HepG2 (cell line): Measurements from ENCODE around the gene DHRS1. TPM values are rescaled to one million over a fixed set of nuclear protein-coding genes. Genes with fewer than 3 reads are reported as not detected.
A peak's percentile ranks its signal among the peaks of the same experiment; 100 is the strongest.

Experiments
- ATAC-seq: fragments of 200-7000 bp; cut with Tn5 transposase; 3 replicates; pipeline ENCODE4 v1.9.1; 2020; ENCODE audit warnings: mild to moderate bottlenecking, moderate library complexity
- BruUV-seq: library from RNA; stranded (reverse); fragments of 400-500 nt; replicated peaks from 2 replicates; lab custom pipeline; 2021; lab: Mats Ljungman, UMichigan
- CTCF ChIA-PET: fragments of 300-600 bp; formaldehyde crosslinking; extraction: SDS; loops from one replicate; lab custom pipeline; 2021; ENCODE audit warnings: low total read pairs, inconsistent platforms, low intra/inter-chr PET ratio; lab: Yijun Ruan, JAX
- POLR2A ChIA-PET: fragments of 350-600 bp; sonication (Branson Sonifier 250); formaldehyde crosslinking; loops from one replicate; lab custom pipeline; 2020; ENCODE audit warnings: antibody characterized with exemption, inconsistent platforms; lab: Yijun Ruan, JAX
- DNase-seq: peaks from one replicate; pipeline ENCODE4 v3.0.0-alpha.2; 2015; ENCODE audit warnings: low spot score
- FAIRE-seq: peaks from 3 replicates; lab custom pipeline; 2011; peaks lifted over from hg19 to GRCh38; lab: Jason Lieb, UNC
- H2AFZ ChIP-seq: one replicate; pipeline ENCODE4 v1.6.1; 2011; ENCODE audit warnings: low read length, inconsistent platforms
- H3K27ac ChIP-seq: fragments of 300-600 bp; 3 replicates; pipeline ENCODE4 v1.8.0; 2011; ENCODE audit warnings: mixed run types, mild to moderate bottlenecking, mixed read lengths, low read length, inconsistent platforms; ENCODE audit not compliant: insufficient read depth; ENCODE audit errors: extremely low read length
- H3K27me3 ChIP-seq, 2 experiments: fragments of 200-600 bp in 1 of 2; 2 replicates in 1 of 2; 3 replicates in 1 of 2; pipeline versions ENCODE4 v1.6.0 to v1.8.0; 2011; ENCODE audit warnings: low read length in 2 of 2, mild to moderate bottlenecking in 2 of 2, moderate library complexity in 2 of 2, inconsistent platforms in 1 of 2; ENCODE audit not compliant: insufficient read depth in 2 of 2, control insufficient read depth in 1 of 2
- H3K36me3 ChIP-seq, 2 experiments: fragments of 200-600 bp in 1 of 2; replicated peaks in 1 of 2; 2 replicates in 1 of 2; 3 replicates in 1 of 2; pipeline versions ENCODE4 v1.5.1 to v1.8.0; 2011; ENCODE audit warnings: low read length in 2 of 2, inconsistent platforms in 1 of 2; ENCODE audit not compliant: insufficient read depth in 2 of 2, control insufficient read depth in 1 of 2
- H3K4me1 ChIP-seq: 2 replicates; pipeline ENCODE4 v1.5.1; 2012; ENCODE audit warnings: low read length, inconsistent platforms; ENCODE audit not compliant: insufficient read depth
- H3K4me2 ChIP-seq: 2 replicates; pipeline ENCODE4 v1.6.0; 2011; ENCODE audit warnings: low read depth, low read length, inconsistent platforms
- H3K4me3 ChIP-seq, 3 experiments: fragments of 200-600 bp in 1 of 3; sonication (generic), shearing (Covaris generic) in 1 of 3; replicated peaks in 1 of 3; 2 replicates each; pipeline ENCODE4 v1.5.1; 2011 to 2016; ENCODE audit warnings: low read length in 3 of 3, inconsistent platforms in 2 of 3, low read depth in 2 of 3, mild to moderate bottlenecking in 2 of 3, control low read depth in 1 of 3, mixed read lengths in 1 of 3; ENCODE audit not compliant: insufficient read depth in 1 of 3
- H3K79me2 ChIP-seq: one replicate; pipeline ENCODE4 v1.6.1; 2011; ENCODE audit warnings: low read length, inconsistent platforms; ENCODE audit not compliant: insufficient read depth
- H3K9ac ChIP-seq: 2 replicates; pipeline ENCODE4 v1.6.0; 2011; ENCODE audit warnings: mild to moderate bottlenecking, low read depth, low read length, inconsistent platforms; ENCODE audit not compliant: insufficient read depth
- H3K9me3 ChIP-seq: 2 replicates; pipeline ENCODE4 v1.5.1; 2012; ENCODE audit warnings: mild to moderate bottlenecking, low read length
- H4K20me1 ChIP-seq: 2 replicates; pipeline ENCODE4 v1.6.0; 2011; ENCODE audit warnings: inconsistent platforms, mild to moderate bottlenecking, low read length, moderate library complexity; ENCODE audit not compliant: insufficient read depth
- HNF4A ChIP-seq: sonication (generic); formaldehyde crosslinking; IDR thresholded peaks from 2 replicates; pipeline ENCODE4 v1.4.0; 2020; ENCODE audit warnings: missing genetic modification reagents
- HNRNPH1 ChIP-seq: fragments of 200-400 bp; formaldehyde crosslinking; optimal IDR thresholded peaks from 2 replicates; pipeline ENCODE3; 2017; ENCODE audit warnings: mild to moderate bottlenecking, low read depth, low read length
- KDM1A ChIP-seq: IDR thresholded peaks from 2 replicates; pipeline ENCODE4 v1.6.1; 2016; ENCODE audit warnings: missing compliant biosample characterization
- NRL ChIP-seq: sonication (generic); formaldehyde crosslinking; IDR thresholded peaks from 2 replicates; pipeline ENCODE4 v1.5.0; 2020; ENCODE audit warnings: missing genetic modification reagents, mild to moderate bottlenecking, moderate library complexity, borderline replicate concordance
- PAWR ChIP-seq: sonication (generic); formaldehyde crosslinking; IDR thresholded peaks from 2 replicates; pipeline ENCODE4 v1.4.0; 2020; ENCODE audit warnings: missing genetic modification reagents, mild to moderate bottlenecking, borderline replicate concordance
- RFXAP ChIP-seq: sonication (generic); formaldehyde crosslinking; IDR thresholded peaks from 2 replicates; pipeline ENCODE4 v1.4.0; 2020; ENCODE audit warnings: missing genetic modification reagents, borderline replicate concordance
- SALL2 ChIP-seq: sonication (generic); formaldehyde crosslinking; IDR thresholded peaks from 2 replicates; pipeline ENCODE4 v1.8.1; 2023; ENCODE audit warnings: mild to moderate bottlenecking, missing genetic modification reagents, inconsistent platforms
- SAP130 ChIP-seq: IDR thresholded peaks from 2 replicates; pipeline ENCODE4 v1.6.1; 2016; ENCODE audit warnings: low read depth
- SMARCC2 ChIP-seq: fragments of 450-650 bp; IDR thresholded peaks from 2 replicates; pipeline ENCODE4 v1.6.1; 2017; ENCODE audit warnings: antibody characterized with exemption, mild to moderate bottlenecking
- SMYD3 ChIP-seq: sonication (generic); formaldehyde crosslinking; IDR thresholded peaks from 2 replicates; pipeline ENCODE4 v1.8.1; 2023; ENCODE audit warnings: mild to moderate bottlenecking, missing genetic modification reagents
- SP4 ChIP-seq: sonication (generic); formaldehyde crosslinking; IDR thresholded peaks from 2 replicates; pipeline ENCODE4 v1.8.1; 2023; ENCODE audit warnings: mild to moderate bottlenecking, missing genetic modification reagents
- SRF ChIP-seq: IDR thresholded peaks from 2 replicates; pipeline ENCODE4 v1.6.1; 2011; ENCODE audit warnings: mild to moderate bottlenecking, low read depth, low read length, moderate library complexity
- SYNCRIP ChIP-seq: fragments of 200-400 bp; formaldehyde crosslinking; IDR thresholded peaks from 2 replicates; pipeline ENCODE4 v1.6.1; 2018; ENCODE audit warnings: mild to moderate bottlenecking, low read depth, low read length; ENCODE audit not compliant: insufficient read depth
- ZNF136 ChIP-seq: sonication (generic); formaldehyde crosslinking; IDR thresholded peaks from 2 replicates; pipeline ENCODE4 v1.8.1; 2022; ENCODE audit warnings: low read depth, mild to moderate bottlenecking, moderate library complexity, missing genetic modification reagents
- ZNF292 ChIP-seq: sonication (generic); formaldehyde crosslinking; IDR thresholded peaks from 2 replicates; pipeline ENCODE4 v1.8.1; 2022; ENCODE audit warnings: mild to moderate bottlenecking, low read depth, missing genetic modification reagents, borderline replicate concordance
- ZNF430 ChIP-seq: sonication (generic); formaldehyde crosslinking; IDR thresholded peaks from 2 replicates; pipeline ENCODE4 v1.9.0; 2021; ENCODE audit warnings: mild to moderate bottlenecking, missing genetic modification reagents
- ZNF841 ChIP-seq: sonication (generic); formaldehyde crosslinking; IDR thresholded peaks from 2 replicates; pipeline ENCODE4 v1.8.1; 2023; ENCODE audit warnings: missing genetic modification reagents, borderline replicate concordance
- WGBS: methylation state at CpG from one replicate; pipeline ENCODE4 v1.1.6; 2017; ENCODE audit warnings: low lambda C conversion rate; 5-methylcytosine and 5-hydroxymethylcytosine counted together
- in situ Hi-C: cut with HindIII; loops from 2 replicates; pipeline ENCODE4 v1.10.0; 2017; ENCODE audit warnings: low pct_unique_long_range_greater_than_20kb; ENCODE audit not compliant: extremely low pct_ligation_motif_present
- intact Hi-C: fragments of 100-400 bp; cut with micrococcal nuclease; formaldehyde crosslinking; loops from one replicate; pipeline ENCODE4 v1.10.0; 2022; ENCODE audit not compliant: unreplicated experiment
- polyA plus RNA-seq, 8 experiments: library from polyadenylated mRNA; depleted of rRNA in 3 of 8; stranded (reverse) in 7 of 8; unstranded in 1 of 8; fragments of >200 nt; fragmentation: Illumina TruSeq in 4 of 8; extraction: Trizol in 4 of 8; gene quantifications; 2 replicates each; pipeline versions ENCODE4 v1.2.1 to v1.2.3, GENCODE V29; 2011 to 2016; ENCODE audit warnings: low read depth in 4 of 8, missing spikeins in 1 of 8, mixed read lengths in 1 of 8; ENCODE audit not compliant: insufficient read depth in 1 of 8
- total RNA-seq, 5 experiments: library from RNA; depleted of rRNA; stranded (reverse); fragments of >200 nt; fragmentation: Illumina TruSeq; extraction: Trizol; gene quantifications; 2 replicates each; pipeline ENCODE4 v1.2.3, GENCODE V29; 2016; ENCODE audit warnings: low read depth in 1 of 5
- TF ChIP-seq, protein P1 (sequence below): sonication (generic); formaldehyde crosslinking; IDR thresholded peaks from 2 replicates; pipeline ENCODE4 v1.4.0; 2020; ENCODE audit warnings: mild to moderate bottlenecking, low read depth, missing genetic modification reagents
- TF ChIP-seq, protein P2 (sequence below): sonication (generic); formaldehyde crosslinking; IDR thresholded peaks from 2 replicates; pipeline ENCODE4 v1.8.0; 2022; ENCODE audit warnings: missing genetic modification reagents, mild to moderate bottlenecking, borderline replicate concordance

Gene DHRS1
- total and polyA plus RNA-seq, 2 of the 13 experiments (the other 11 are each of a cell fraction or from before 2014, with no cell fraction given) = 49.8 to 60.8 TPM

DNA sequence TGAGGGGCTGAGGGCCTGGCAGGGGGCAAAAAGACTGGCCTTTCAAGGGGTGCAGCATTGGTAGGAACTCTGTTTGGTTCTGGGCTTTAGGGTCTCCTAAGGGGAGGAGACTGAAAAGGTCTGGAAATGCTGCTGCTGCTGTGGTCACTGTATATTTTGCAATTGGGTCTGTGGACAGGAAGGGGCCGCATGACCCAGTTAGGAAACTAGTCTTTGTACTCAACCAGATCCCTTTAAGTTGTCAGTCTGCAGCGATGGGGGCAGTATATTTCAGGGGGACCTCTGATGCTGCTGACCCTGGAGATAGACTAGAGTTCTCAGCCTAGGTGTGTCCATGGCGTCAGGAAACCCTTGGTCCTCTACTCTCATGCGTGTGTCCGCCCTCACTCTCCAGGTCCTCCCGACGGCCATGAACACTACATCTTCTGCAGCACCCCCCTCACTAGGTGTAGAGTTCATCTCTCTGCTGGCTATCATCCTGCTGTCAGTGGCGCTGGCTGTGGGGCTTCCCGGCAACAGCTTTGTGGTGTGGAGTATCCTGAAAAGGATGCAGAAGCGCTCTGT, 15.7 kb upstream of the DHRS1 start:
- Histone ChIP-seq H3K36me3 (no peaks in the 10 kb centered on the region), H3K9ac (peak overlapping the region; percentile 35), H3K4me2 (peak overlapping the region; percentile 89), H3K79me2 (no peaks in the 10 kb centered on the region), H4K20me1 (no peaks in the 10 kb centered on the region), H3K9me3 (no peaks in the 10 kb centered on the region), H2AFZ (no peak overlapping the region), H3K4me1 (peaks cover 39% of the 10 kb centered on the region), H3K4me3 (peak overlapping the region; percentile 29 to 73 (median 40)), H3K27me3 (peaks cover 6 to 37% of the 10 kb centered on the region in 2 experiments; a peak in 4 of 5 replicates), H3K27ac (peak overlapping the region; percentile 18)
- BruUV-seq = no TSS peak
- ChIA-PET CTCF (interaction anchor here (1.2 to 2.4 kb wide), 2 partner anchors 7 to 18 kb away, joined by 3 to 7 read pairs; partner anchors contain the start of gene CIDEB), POLR2A (interaction anchor here (0.5 to 3.5 kb wide), 17 partner anchors 8 to 1067 kb away, joined by 3 to 57 read pairs (median 7); partner anchors contain the start of genes CBLN3, CHMP4A, CIDEB and DCAF11)
- intact Hi-C loops = no loop called here
- FAIRE-seq (peak; percentile 66), DNase-seq (peak; percentile 54), ATAC-seq (peak; percentile 55)
- in situ Hi-C loops = no loop called here
- WGBS = 9% methylated on average over 10 of the region's 10 CpGs
- TF ChIP-seq KDM1A = no peak
- TF ChIP-seq HNRNPH1 = peak; percentile 10
- TF ChIP-seq SRF = peak; percentile 17; the same call in 1 of the 2 replicates
- peak; percentile 3; the same call in 1 of the 2 replicates for TF ChIP-seq SAP130 (CRISPR knock-in tag)
- 0 out of 2 replicates have a peak, but pooled peaks have one; percentile 48 for TF ChIP-seq SALL2
- no peak for TF ChIP-seq SMARCC2
- TF ChIP-seq, protein P1, sequence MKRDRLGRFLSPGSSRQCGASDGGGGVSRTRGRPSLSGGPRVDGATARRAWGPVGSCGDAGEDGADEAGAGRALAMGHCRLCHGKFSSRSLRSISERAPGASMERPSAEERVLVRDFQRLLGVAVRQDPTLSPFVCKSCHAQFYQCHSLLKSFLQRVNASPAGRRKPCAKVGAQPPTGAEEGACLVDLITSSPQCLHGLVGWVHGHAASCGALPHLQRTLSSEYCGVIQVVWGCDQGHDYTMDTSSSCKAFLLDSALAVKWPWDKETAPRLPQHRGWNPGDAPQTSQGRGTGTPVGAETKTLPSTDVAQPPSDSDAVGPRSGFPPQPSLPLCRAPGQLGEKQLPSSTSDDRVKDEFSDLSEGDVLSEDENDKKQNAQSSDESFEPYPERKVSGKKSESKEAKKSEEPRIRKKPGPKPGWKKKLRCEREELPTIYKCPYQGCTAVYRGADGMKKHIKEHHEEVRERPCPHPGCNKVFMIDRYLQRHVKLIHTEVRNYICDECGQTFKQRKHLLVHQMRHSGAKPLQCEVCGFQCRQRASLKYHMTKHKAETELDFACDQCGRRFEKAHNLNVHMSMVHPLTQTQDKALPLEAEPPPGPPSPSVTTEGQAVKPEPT (CRISPR knock-in tag) = no peak
- TF ChIP-seq HNF4A (CRISPR knock-in tag) = peak; percentile 70
- TF ChIP-seq ZNF136 (CRISPR knock-in tag) = 0 out of 2 replicates have a peak, but pooled peaks have one; percentile 45
- 0 out of 2 replicates have a peak, but pooled peaks have one; percentile 14 for TF ChIP-seq SMYD3
- no peak for TF ChIP-seq ZNF841
- peak; percentile 52 for TF ChIP-seq ZNF292 (CRISPR knock-in tag)
- TF ChIP-seq, protein P2, sequence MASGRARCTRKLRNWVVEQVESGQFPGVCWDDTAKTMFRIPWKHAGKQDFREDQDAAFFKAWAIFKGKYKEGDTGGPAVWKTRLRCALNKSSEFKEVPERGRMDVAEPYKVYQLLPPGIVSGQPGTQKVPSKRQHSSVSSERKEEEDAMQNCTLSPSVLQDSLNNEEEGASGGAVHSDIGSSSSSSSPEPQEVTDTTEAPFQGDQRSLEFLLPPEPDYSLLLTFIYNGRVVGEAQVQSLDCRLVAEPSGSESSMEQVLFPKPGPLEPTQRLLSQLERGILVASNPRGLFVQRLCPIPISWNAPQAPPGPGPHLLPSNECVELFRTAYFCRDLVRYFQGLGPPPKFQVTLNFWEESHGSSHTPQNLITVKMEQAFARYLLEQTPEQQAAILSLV (CRISPR knock-in tag) = peak; percentile 40; the same call in 1 of the 2 replicates
- 0 out of 2 replicates have a peak, but pooled peaks have one; percentile 25 for TF ChIP-seq RFXAP (CRISPR knock-in tag)
- TF ChIP-seq NRL = peak; percentile 0; the same call in 1 of the 2 replicates
- TF ChIP-seq SYNCRIP = no peak
- 0 out of 2 replicates have a peak, but pooled peaks have one; percentile 3 for TF ChIP-seq PAWR (CRISPR knock-in tag)
- TF ChIP-seq SP4 (CRISPR knock-in tag) = 0 out of 2 replicates have a peak, but pooled peaks have one; percentile 19
- peak; percentile 95 for TF ChIP-seq ZNF430 (CRISPR knock-in tag)
